C4-2B (cell line): ENCODE results near the gene CDKN1B.

Experiments used
- ZFX ChIP-seq: fragments of 450-650 bp; IDR thresholded peaks from 2 replicates; pipeline ENCODE4 v1.6.1; 2017
- TF ChIP-seq, protein P1 (sequence below): fragments of 450-650 bp; conservative IDR thresholded peaks from 2 replicates; pipeline ENCODE4 v1.5.1; 2017; ENCODE audit warnings: mild to moderate bottlenecking

DNA sequence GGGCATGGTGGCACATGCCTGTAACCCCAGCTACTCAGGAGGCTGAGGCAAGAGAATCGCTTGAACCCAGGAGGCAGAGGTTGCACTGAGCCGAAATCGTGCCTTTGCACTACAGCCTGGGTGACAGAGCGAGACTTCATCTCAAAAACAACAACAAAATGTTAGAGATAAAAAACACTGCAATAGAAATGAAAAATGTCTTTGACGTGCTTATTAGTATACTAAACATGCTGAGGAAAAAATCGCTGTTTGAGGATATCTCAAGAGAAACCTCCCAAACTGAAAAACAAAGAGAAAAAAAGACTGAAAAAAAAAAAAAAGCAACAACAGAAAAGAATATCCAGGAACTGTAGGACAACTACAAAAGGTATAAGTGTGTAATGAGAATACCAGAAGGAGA lies 53.1 kb downstream of the CDKN1B start:
- TF ChIP-seq, protein P1, sequence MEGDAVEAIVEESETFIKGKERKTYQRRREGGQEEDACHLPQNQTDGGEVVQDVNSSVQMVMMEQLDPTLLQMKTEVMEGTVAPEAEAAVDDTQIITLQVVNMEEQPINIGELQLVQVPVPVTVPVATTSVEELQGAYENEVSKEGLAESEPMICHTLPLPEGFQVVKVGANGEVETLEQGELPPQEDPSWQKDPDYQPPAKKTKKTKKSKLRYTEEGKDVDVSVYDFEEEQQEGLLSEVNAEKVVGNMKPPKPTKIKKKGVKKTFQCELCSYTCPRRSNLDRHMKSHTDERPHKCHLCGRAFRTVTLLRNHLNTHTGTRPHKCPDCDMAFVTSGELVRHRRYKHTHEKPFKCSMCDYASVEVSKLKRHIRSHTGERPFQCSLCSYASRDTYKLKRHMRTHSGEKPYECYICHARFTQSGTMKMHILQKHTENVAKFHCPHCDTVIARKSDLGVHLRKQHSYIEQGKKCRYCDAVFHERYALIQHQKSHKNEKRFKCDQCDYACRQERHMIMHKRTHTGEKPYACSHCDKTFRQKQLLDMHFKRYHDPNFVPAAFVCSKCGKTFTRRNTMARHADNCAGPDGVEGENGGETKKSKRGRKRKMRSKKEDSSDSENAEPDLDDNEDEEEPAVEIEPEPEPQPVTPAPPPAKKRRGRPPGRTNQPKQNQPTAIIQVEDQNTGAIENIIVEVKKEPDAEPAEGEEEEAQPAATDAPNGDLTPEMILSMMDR, result no peak
- no peak for TF ChIP-seq ZFX
